ENCODE results near the gene CCDC9B.

Gene CCDC9B

DNA sequence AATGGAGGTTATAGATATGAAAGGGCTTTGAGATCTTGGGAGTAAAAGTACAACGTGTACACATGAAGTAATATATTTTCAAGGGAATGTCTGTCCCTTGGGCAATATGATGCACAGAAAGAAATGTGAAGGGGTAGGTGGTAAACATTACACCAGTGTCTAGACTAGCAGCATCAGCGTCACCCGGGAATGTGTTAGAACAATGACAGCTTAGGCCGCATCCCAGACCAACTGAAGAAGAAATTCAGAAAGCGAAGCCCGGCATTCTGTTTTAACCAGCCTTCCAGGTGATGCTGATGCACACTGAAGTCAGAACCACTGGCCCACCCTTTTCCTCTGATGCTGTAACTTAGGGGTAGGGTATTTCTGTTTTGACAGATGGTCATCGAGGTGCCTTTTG is 10.9 kb downstream of the CCDC9B start:
- DNase-seq (ENCODE audit: low read depth) = no peak

DNA sequence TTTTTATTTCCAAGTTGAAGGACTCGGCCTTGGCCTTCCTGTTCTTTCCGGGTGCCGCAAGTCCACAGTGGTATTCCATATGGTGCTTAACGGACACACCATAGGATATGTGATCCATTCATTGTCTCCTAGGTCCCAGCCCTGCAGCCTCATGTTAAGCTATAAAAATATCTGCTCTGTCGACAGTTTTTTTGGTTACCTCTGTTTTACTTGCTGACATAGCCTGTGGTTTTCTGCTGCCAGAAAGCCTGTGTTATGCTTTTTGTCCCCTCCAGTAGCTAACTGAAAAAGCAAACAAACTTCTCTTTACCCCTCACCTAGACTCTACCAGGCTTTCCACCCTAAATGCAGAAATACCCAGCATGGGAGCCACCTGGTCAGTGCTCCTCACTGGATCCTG is 12.0 kb downstream of the CCDC9B start:
- DNase-seq (ENCODE audit: low read depth) = no peak

DNA sequence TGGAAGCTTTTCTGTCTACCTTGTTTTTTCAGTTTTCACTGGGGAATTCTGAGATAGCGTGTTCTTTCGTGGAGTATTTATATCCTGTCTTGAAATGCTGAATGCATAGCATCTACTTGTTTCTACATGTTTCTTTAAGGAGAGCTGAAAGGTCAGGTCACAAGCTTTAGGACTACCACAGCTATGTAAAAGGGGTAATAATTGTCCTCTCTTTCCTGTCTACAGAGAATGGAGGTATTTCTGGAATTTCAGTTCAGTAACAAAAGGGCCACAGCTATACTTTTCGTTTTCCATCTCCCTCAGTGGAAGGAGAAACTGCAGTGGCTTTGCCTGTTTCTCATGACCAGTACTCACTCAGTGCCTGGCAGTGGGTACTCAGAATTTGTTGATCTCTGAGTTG is 12.6 kb downstream of the CCDC9B start:
- DNase-seq (ENCODE audit: low read depth) = no peak

DNA sequence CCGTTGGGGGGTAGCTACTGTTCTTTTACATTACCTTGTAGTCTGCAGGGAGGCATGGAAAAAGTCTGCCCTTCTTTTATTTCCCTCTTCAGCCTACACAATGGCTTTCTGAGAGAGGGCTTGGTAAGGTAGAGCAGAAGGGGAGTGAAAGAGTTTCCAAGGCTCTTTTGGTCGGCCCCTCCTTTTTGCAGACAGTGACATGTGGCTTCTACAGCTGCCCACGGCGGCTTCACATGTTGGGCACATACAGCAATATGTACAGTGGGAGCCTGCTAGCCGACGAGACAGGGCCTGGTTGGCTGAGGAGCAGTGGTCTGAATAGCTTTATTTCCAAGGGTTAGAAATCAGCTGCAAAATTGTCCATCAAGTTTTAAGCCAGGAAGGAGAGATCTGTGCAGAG is 13.3 kb downstream of the CCDC9B start:
- DNase-seq (ENCODE audit: low read depth) = no peak

DNA sequence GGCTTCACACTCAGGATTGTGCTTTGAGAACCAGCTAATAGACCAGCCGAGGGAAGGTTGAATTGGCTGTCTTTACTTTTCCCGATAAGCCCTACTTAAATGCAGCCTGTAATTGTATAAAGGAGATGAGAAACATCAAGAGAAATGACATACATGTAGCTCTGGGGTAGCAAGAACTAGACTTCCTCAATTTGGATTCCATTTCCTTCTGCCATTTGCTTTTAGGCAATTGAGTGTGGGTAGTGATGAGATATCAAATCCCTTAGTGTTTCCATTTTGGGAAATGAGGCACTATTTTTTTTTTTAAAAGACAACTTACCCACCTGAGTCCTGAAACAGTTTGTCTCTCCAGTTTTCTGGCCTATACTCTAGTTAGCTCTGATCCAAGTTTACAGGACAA is 15.0 kb downstream of the CCDC9B start:
- DNase-seq (ENCODE audit: low read depth) = no peak

DNA sequence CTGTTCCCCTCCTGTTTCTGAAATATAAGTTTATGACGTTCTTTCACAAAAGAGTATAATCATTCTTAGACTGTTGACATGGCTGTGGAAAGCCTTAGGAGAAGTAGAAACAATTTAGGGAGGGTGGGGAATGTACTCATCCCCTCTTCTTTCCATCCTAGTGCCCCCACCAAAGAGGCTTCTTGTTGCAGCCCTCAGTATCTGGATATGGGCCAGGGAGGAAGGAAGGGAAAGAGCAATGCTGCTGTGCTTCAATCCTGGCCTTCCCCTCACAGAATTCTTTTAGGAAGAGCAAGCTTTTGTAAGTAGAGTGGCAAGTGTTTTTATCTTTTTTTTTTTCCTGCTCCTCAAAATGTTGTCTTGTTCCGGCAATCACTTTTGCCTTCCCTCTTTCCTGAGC is 15.6 kb downstream of the CCDC9B start:
- no peak for DNase-seq (ENCODE audit: low read depth)

DNA sequence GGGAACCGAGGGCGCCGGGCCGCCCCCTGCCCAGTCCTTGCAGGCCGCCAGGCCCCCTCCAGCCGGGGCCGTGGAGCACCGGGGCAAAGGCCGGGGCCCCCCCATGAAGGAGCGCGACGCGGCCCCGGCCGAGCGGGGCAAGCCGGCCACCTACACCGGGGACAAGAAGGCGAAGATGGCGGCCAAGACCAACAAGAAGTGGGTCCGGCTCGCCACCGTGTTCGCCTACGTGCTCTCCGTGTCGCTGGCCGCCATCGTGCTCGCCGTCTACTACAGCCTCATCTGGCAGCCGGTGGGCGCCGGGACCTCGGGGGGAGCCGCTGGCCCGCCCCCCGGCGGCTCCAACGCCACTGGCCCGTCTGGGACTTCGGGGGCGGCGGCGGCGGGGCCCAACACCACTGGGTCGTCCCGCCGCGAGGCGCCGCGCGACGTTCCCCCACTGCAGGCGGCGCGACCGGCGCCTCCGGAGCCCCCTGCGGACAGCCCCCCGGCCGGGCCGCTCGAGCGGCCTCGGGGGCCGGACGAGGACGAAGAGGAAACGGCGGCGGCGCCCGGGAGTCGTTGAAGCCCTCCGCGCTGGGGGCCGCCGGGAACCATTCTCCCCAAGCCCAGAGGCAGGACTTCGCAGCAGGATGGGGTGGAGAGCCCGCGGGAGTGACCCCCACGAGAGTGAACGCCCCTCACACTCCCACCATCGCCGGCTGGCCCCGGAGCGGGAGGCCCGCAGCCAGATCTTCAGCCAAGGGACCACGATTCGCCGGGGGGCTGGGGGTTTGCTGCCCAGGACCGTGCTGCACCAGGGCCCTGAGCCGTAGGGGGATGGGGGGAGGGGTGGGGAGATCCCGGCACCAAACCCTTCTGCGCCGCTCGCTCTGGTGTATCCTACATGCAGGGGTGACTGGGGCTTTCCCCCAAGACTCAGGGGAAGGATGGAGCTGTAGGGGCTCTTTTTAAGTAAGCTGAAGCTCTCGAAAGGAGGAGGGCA is 16.5 kb downstream of the CCDC9B start:
- DNase-seq (ENCODE audit: low read depth) = no peak

DNA sequence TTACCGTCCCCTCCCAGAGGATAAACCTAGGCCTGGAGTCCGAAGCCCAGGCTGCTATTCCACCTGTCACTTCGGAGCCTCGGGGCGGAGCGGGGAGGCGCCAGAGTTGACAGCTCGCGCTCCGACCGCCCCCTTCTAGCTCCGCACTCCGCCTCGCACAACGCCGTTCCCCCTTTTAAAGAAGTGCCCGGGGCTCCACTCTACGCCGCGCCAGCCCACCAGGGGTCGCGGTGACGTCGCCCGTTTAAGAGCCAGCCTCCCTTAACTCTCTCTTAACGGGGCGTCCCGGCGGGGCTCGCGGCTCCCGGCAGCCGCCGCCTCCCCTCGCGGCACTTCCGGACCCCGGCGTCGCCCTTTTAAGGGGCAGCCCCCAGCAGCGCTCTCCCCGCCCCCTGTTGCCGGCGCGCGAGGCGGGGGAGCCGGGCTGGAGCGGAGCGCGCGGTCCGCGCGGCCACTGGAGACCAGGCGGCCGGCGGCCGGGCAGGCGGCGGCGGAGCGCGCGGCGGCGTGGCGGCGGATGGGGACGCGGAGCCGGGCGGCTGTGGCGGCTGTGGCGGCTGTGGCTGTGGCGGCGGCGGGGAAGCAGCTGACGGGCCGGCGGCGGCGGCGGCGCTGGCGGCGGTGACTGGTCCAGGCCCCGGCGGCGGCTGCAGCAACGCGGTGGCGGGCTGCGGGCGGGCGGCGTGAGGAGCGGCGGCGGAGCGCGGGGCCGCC is 17.3 kb downstream of the CCDC9B start, which contains the start of gene INAFM2:
INAFM2 (plus strand) TSS at position 454 of the 714 bp plus-strand sequence. CDS start 364 bp downstream, outside the sequence.
- peak; percentile 90 for DNase-seq (ENCODE audit: low read depth)

DNA sequence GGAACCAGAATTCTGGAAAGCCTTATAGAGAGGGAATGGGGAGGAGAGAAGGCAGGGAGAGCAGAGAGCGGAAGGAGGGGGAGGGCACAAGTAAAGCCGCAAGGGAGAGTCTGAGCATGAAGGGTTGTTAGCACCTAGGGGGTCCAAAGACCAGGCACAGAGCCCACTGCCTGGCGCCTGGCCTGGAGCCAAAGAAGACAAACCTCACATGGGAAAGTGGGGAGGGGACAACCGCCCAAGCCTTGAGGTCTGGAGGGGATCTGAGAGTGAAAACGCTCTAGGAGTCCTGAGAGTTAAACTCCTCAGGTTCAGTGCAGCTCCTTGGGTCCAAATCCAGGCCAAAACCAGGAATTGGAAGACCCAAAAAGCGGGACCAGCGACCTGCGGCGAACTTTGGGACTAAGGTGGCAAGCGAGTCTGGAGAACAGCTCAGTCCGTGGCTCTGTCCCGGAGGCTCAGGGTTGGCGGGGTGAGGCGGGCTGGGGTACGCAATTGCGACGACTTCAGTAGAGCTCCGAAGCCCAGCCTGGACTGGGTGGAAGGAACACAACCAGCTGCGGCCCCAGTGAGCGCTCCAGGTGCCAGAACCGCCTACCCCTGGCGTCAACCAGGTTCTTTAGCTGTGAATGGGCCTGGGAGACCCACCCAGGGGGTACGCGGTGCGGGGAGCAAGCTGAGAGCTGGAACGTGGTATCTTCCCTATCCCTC is 18.1 kb downstream of the CCDC9B start:
- DNase-seq (ENCODE audit: low read depth) = no peak

DNA sequence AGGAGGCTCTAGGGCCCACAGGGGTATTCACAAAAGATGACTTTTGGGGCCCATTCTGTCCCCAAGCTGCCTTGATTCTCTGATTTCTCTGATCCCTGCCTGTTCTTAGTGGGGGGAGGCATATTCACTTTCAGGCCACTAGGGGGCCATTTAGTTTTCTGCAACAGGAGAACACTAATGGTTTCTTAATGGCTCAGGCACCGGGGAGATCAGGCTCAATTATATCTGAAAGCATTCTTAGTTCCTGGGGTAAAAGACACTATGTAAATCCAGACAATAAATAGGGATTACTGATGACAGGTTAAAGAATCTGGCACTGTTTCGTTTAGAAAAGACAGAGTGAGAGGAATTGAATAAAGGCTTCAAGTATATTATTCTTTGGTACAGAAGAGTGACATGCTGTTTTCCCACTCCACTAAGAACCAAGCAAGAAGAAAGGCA is 19.8 kb downstream of the CCDC9B start:
- no peak for DNase-seq (ENCODE audit: low read depth)

DNA sequence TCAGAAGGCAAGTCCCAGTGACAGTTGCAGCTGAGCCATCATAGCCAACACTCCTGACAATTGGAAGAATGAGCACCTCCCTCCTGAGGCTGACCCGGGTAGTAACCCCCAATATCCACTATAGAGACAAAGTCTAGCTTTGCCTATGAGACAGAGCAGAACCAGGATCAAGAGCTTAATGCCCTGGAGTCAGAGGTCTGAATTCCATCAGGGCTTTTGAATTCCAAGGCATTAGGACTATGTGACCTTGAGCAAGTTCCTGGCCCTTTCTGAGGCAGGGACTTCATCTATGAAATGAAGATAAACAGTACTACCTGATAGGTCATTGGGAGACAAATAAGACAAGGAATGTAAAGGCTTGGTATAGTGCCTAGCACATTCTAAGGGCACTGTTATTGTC is 20.3 kb downstream of the CCDC9B start:
- no peak for DNase-seq (ENCODE audit: low read depth)

DNA sequence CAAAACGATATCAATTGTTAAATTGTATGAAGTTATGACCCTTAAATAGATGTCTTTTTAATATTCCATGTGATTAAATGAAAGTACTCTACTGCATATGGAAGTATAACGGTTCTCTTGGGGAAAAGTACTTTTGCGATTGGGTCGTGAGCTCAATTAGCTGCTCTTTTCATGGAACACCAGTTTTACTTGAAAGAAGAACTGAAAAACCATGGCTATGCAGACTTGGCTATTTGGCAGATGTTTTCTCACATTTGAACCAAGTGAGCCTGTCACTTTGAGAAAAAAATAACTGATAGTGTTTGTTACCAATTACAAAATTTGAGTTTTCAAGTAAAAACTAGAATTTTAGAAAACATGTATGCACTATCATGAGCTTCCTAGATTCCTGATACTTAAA is 23.2 kb downstream of the CCDC9B start:
- no peak for DNase-seq (ENCODE audit: low read depth)

DNA sequence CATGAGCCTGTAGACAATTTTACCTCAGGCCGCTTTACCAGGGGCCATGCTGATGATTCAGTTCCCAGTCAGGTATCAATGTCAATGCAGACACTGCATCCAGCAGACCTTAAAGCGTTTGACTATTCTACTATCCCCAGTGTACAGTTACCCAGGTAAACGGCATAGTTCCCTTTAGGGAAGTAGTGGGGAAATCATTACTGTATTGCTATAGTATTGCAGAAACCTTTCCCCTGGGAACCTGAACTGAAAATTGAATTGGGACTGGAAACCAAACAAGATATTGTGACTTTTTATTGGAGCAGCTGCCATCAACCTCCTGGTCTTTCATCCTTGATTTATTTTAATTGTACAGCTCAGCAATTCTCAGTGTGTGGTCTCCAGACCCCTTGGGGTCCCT is 23.8 kb downstream of the CCDC9B start:
- no peak for DNase-seq (ENCODE audit: low read depth)

DNA sequence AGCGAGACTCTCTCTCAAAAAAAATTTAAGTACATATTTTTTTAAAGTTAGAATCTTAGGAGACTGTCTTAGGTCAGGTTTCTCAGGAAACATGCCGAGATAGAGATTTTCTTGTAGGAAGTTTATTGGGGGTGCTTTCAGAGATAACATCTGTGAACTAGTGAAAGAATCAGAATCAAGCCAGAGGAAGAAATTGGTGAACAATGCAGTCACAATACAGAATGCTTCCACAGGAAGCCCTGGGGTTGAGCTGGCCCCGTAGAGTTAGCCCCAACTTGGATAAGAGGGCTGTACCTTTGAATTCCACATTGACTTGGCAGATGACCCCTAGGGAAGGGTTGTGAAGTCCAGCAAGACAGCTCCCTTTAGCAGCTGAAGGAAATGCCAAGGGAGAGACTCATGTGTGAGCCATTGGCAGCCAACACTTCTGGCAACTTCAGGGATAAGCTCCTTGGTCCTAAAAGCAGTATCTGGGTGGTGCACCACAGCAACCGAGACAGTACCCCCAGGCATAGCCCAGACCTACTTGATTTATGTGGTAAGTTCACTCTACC is 25.9 kb downstream of the CCDC9B start:
- DNase-seq (ENCODE audit: low read depth) = no peak

DNA sequence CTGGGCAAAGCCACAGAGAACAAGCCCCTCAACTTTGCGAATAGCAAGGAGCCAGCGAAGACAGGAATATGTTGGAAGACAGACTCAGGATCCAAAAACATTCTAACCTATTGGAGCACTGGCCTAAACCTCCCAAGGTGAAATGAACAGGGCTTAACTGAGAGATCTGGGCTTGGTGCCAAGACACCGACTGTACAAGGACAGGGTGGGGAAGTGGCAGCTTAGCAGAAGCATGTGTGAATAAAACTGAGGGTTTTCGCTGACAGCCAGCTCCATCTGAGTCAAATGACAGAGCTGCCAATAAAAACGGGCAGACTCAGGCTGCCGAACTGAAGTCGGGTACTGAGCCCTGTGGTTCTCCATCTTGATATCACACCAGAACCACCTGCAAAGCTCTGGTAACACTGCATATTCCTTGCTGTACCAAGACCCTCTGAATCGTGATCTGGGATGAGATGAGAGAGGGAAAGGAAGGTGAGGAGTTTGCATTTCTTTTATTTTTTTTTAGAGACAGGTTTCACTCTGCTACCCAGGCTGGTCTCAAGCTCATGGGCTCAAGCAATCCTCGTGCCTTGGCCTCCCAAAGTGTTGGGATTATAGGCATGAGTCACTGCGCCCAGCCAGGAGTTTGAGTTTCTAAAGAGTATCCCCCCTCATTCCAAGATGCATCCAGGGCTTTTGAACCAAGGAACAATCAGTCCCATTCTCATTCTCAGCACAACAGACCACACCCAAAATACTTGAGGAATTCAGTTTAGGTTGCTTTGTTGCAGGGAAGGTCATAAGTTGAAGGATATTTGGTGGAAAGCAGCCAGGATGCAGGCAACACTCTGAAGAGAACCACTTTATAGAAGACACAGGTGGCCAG is 27.0 kb downstream of the CCDC9B start:
- DNase-seq (ENCODE audit: low read depth) = peak; percentile 30

DNA sequence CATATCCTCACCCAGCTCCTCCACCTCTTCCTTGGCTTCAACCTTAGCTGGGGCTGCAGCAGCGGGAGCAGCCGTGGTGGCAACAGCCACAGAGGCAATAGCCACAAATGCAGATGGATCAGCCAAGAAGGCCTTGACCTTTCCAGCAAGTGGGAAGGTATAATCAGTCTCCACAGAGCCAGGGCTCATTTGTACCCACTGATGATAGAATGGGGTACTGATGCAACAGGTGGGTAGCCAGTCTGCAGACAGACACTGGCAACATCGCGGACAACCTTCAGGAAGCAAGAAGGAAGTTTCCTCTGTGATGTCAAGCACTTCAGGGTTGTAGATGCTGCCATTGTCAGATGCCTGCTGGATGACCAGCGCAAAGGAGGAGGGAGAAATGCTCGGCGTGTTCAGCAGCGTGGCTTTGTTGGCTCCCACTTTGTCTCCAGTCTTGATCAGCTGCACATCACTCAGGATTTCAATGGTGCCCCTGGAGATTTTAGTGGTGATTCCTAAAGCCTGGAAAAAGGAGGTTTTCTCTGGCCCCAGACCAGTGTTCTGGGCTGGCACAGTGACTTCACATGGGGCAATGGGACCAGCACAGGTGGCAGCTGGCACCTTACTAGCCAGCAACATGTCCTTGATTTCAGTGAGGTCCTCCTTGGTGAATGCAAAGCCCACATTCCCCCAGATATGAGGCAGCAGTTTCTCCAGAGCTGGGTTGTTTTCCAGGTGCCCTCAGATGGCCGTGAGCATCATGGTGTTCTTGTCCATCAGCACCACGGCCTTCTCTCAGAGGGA is 28.2 kb downstream of the CCDC9B start:
- DNase-seq (ENCODE audit: low read depth) = no peak

DNA sequence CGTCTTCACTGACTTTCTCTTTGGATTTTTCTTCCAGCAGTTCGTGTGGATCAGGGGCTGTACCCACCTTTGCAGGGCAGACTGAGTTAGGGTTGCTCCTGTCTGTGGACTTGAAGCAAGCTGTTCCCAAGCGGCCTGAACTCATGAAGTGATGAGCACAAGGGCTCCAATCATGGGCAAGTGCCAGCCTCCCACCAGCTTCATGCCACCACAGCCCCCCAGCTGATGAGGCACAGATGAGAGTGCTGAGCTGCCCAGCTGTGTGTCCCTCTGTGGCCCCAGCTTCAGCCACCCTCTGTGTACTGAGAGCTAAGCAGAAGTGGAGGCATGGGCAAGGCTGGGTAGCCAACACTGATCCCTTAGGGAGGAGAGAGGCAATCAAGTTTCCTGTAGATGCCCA is 29.7 kb downstream of the CCDC9B start:
- DNase-seq (ENCODE audit: low read depth) = no peak

DNA sequence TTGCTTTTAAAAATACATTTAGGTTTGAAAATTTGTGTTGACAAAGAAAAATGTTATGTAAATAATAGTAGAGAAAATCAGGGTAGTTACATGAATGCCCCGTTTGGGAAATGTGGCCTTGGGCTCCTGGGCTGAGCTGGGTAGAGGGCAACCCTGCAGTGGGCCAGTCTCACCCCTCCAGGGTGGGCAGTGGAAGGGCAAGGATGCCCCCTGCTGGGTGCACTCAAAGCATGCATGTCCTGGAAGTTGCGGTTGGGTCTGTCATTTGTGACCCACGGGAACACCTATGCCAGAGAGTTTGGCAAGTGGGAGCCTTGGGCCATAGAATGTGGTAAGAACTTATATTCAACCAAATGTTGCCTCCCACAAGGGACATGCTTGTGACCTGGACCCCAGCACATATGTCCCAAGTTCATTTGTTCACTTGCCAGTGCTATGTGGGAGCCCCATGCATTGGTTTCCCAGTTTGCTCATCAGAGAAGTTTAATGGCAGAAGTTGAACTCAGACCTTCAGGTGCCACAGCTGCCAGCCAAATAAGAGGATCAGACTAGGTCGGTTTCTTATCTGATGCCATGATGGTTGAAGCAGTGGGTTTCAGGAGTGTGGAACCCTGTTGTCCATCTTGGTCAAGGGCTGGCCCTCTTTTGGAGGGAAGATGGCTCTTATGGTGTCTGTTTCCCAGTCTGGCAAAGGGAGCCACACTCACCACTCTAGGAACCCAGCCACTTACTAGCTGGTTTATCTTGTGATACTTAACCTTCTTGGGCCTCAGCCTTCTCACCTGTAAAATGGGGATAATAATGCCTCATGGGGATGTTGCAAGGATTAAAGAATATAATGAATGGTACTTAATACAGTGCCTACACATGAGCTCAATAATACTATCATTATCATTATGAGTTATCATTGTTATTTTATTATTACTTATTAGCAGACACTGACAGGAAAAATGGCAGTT is 30.5 kb downstream of the CCDC9B start:
- peak; percentile 29 for DNase-seq (ENCODE audit: low read depth)

DNA sequence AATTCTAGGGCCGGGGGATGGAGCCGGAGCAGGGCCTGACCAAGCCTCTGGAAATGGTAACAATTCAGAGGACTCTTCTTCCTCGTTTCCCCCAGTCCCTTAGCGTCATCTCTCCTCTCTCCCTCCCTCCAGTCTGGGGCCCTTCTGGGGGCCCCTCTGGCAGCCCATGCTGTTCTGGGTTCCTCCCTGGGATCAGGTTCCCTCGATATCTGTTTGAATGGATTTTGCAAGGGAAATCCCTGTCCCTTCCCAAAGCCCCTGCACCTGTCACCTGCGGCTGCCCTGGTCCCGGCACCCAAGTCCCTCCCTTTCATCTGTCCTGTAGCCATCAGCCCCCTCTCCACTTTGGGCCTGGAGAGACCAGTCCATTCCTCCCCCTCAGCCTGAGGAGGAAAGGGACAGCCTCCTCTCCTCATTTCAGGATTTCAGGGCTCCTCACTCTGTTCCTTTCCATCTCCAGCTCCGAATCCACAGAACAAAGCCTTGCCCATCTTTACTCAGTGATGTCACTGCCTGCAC is 31.3 kb downstream of the CCDC9B start:
- no peak for DNase-seq (ENCODE audit: low read depth)
